ENCODE data around the gene APOBEC2.

The APOBEC2 gene

DNA sequence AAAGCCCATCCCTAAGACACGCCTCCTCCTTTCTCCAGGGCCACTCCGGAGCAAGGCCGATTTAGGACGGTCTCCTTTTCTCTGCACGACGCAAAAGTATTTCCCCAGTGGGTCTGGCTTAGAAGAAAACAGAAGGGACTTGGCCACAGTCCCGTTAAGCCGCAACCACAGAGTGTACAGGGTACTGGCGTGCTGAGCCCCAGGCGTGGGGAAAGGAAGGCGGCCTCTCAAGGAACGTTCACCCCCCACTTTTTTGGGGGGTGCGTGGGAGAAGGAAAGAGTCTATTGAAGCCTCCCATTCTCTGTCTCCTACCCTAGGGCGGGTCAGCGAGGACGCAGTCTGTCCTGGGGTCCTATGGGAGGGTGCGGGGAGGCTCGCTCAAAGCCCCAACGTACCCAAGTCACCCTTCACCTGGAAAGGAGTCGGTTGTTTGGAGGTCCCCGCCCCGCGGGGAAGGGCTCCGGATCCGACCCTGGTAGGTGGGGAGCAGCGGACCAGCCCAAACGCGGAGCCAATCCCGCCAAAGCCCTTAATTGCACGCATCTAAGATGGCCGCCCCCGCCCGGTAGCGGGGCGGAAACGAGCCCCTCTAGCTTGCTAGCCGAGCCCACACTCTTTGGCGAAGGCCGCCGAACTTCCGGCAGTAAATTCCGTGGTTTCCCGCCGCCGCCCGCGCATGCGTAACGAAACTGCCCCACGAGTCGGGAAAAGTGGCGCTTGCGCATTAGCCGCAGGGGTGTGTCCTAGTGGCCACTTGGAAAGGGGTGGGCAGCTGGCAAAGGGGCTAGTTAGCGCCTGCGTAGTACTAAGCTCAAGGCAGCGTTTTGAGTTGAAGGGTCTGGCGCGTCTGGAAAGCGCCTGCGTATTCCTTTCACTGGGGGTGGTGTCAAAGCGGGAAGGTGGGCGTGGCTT, 19.2 kb downstream of the APOBEC2 start, which contains the start of gene OARD1:
Gene OARD1, minus strand, starts transcription at position 434 of the 913 bp plus-strand sequence. CDS start 722 bp downstream, outside the sequence.
- Histone ChIP-seq H3K4me3 (ENCODE audit: low read depth in 1 of 2, low read length in 1 of 2) (peak within 1 kb of the TSS; percentile 94 to 95), H3K27me3 (no peaks in the 10 kb centered on the region), H3K36me3 (peaks cover 5% of the 10 kb centered on the region), H3K4me1 (ENCODE audit: control insufficient read depth in 1 of 2, insufficient read depth in 1 of 2, low read depth in 1 of 2, low read length in 1 of 2) (peaks cover 37 to 42% of the 10 kb centered on the region in 2 experiments), H3K9me3 (no peaks in the 10 kb centered on the region), H3K27ac (peak within 1 kb of the TSS; percentile 98)
- TF ChIP-seq, protein P1, sequence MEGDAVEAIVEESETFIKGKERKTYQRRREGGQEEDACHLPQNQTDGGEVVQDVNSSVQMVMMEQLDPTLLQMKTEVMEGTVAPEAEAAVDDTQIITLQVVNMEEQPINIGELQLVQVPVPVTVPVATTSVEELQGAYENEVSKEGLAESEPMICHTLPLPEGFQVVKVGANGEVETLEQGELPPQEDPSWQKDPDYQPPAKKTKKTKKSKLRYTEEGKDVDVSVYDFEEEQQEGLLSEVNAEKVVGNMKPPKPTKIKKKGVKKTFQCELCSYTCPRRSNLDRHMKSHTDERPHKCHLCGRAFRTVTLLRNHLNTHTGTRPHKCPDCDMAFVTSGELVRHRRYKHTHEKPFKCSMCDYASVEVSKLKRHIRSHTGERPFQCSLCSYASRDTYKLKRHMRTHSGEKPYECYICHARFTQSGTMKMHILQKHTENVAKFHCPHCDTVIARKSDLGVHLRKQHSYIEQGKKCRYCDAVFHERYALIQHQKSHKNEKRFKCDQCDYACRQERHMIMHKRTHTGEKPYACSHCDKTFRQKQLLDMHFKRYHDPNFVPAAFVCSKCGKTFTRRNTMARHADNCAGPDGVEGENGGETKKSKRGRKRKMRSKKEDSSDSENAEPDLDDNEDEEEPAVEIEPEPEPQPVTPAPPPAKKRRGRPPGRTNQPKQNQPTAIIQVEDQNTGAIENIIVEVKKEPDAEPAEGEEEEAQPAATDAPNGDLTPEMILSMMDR (IDR thresholded peaks at IDR 0.05): no peak

DNA sequence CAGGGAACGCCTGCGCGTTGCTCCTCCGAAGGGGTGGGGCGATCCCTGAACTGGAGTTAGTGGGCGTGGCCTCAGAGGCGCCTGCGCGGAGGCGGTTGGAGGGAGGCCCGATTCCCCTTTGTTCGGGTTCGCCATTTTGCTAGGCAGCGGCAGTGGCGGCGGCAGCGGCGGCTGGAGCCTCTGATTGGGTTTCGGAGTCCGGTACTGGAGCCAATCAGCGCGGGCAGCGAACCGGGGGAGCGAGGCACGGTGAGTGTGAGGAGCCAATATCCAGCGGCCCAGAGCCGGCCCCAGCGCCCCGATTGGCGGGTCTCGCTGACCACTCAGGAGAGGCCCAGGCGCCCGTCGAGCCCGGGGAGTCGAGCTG, 19.8 kb downstream of the APOBEC2 start, which contains the start of gene NFYA:
Gene NFYA, plus strand, starts transcription at position 139 of the 367 bp plus-strand sequence. CDS start 6,116 bp downstream, outside the sequence.
- peaks cover 42 to 43% of the 10 kb centered on the region in 2 experiments for H3K4me1 ChIP-seq (ENCODE audit: control insufficient read depth in 1 of 2, insufficient read depth in 1 of 2, low read depth in 1 of 2, low read length in 1 of 2)
- no peaks in the 10 kb centered on the region for H3K27me3 ChIP-seq
- H3K4me3 ChIP-seq (ENCODE audit: low read depth in 1 of 2, low read length in 1 of 2): peak within 1 kb of the TSS; percentile 94 to 95
- TF ChIP-seq, protein P1 (IDR thresholded peaks at IDR 0.05): no peak
- H3K36me3 ChIP-seq: no peaks in the 10 kb centered on the region
- H3K9me3 ChIP-seq: no peaks in the 10 kb centered on the region
- peak within 1 kb of the TSS; percentile 98 for H3K27ac ChIP-seq

DNA sequence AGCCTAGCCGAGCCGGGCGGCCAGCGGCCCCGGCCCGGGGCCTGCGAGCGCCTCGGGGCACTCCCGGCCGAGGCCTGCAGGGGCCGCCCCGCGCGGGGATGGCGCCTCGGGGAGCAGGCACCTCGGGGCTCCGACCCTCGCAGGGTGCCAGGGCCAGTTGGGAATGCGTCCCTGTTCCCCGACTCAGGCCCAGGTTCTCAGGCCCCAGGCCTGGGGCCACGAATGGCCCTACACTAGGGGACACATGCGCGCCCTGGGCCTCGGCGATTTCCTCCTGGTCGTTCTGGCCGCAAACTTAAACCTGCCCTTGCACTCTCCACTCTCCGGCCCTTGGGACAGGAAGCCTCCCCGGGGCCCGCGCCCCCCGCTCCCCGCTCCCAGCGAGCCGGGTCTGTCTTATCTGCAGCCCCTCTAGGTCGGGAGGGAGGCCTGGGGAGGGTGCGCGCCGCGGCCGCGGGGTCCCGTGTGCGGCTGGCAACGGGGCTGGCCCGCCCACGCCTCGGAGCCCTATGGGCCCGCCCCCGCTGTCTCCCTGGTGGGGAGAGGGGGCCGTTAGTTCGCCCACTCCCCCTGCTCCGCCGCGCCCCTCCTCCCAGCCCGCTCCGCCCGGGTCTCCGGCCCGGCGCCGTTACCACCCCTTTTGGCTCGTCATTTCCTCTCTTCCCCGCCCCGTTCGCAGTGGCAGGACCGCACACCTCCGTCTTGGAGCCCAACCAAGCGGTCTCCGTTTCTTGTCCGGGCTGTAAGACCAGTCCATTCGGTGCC, 20.4 kb downstream of the APOBEC2 start:
- Histone ChIP-seq H3K4me3 (ENCODE audit: low read depth in 1 of 2, low read length in 1 of 2) (peak overlapping the region; percentile 94 to 95), H3K27ac (peak overlapping the region; percentile 98), H3K9me3 (no peaks in the 10 kb centered on the region), H3K4me1 (ENCODE audit: control insufficient read depth in 1 of 2, insufficient read depth in 1 of 2, low read depth in 1 of 2, low read length in 1 of 2) (peaks cover 46 to 48% of the 10 kb centered on the region in 2 experiments), H3K27me3 (no peaks in the 10 kb centered on the region), H3K36me3 (no peaks in the 10 kb centered on the region)
- TF ChIP-seq, protein P1 (IDR thresholded peaks at IDR 0.05): peak; percentile 74

DNA sequence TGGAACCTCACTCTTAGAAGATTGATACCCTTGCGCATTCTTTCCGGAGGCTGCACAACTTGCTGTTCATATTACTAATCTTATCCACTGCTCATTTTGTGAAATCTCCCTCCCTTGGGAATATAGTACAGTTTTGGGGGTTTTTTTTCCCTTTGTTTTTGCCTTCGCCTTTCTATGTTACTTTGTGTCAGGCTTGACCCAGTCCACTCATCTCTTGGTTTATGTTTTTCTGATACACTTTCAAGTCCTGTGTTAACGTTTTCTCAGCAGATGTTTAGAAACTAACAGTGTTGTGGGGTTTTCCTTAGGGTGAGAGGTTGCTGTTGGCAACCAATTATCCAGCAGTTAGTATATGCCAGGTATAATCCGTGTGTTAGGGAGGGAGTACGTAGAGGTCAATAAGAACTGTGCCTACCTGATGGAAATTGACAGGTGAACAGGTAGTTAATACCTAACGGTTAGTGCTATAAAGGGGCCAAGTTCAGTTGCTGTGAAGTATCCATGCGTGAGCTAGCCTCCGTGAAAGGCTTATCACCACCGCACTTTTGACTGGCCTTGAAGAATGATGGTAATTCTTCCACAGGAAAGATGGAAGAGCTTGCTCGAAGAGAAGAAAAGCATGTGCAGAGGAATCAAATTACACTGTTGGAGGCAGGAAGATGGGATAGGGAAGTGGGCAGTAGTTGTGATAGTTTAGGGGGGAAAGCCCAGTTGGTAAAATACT, 21.1 kb downstream of the APOBEC2 start:
- Histone ChIP-seq H3K4me3 (ENCODE audit: low read depth in 1 of 2, low read length in 1 of 2) (peak overlapping the region; percentile 94 to 95), H3K27me3 (no peaks in the 10 kb centered on the region), H3K9me3 (no peaks in the 10 kb centered on the region), H3K4me1 (ENCODE audit: control insufficient read depth in 1 of 2, insufficient read depth in 1 of 2, low read depth in 1 of 2, low read length in 1 of 2) (peaks cover 54 to 55% of the 10 kb centered on the region in 2 experiments), H3K27ac (peak overlapping the region; percentile 98), H3K36me3 (peaks cover 4% of the 10 kb centered on the region)
- TF ChIP-seq, protein P1 (IDR thresholded peaks at IDR 0.05): no peak
